Panc1 (cell line): ENCODE data around the gene ATXN1.

ENCODE experiments used
- CTCF ChIP-seq: fragments of 450-650 bp; IDR thresholded peaks from 2 replicates; pipeline ENCODE4 v1.5.1; 2017; ENCODE audit warnings: mild to moderate bottlenecking
- POLR2AphosphoS5 ChIP-seq: IDR thresholded peaks from 2 replicates; pipeline ENCODE4 v1.6.1; 2012; ENCODE audit warnings: mild to moderate bottlenecking, low read depth, low read length, moderate library complexity
- SIN3A ChIP-seq: IDR thresholded peaks from 2 replicates; pipeline ENCODE4 v1.6.1; 2012; ENCODE audit warnings: low read depth, mild to moderate bottlenecking, low read length, moderate library complexity, borderline replicate concordance; ENCODE audit not compliant: insufficient read depth

- TF ChIP-seq CTCF (no peak), SIN3A (no peak), POLR2AphosphoS5 (no peak)
These were observed 31.5 kb downstream of the ATXN1 start for GRCh38 chr6:16729744-16730143.
